Measurements from ENCODE around the gene IQSEC2.

IQSEC2 gene

DNA sequence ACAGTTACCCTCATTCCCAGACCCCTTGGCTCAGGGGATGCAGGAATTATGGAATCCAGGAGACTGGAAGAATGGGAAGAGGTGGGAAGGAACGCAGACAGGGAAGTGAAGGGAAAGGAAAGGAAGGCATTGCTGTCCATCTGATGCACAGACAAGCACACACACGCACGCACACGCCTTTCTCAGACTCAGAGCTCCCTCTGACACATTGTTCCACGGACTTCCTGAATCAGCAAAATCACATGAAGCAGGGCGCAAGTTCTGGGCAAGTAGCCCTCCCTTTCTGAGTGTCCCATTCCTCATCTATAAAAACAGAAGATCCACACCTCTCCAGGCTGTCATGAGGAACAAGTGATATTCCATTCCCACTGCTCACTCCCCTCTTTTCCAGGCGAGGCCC is 13.2 kb downstream of the IQSEC2 start:
- no peak overlapping the region for H3K27ac Mint-ChIP-seq
- no peaks in the 10 kb centered on the region for H3K36me3 Mint-ChIP-seq (ENCODE audit: low read depth)
- no peaks in the 10 kb centered on the region for H3K9me3 Mint-ChIP-seq
- no peaks in the 10 kb centered on the region for H3K4me1 Mint-ChIP-seq
- peaks cover 3% of the 10 kb centered on the region for H3K27me3 Mint-ChIP-seq (ENCODE audit: low read depth)
- TF ChIP-seq, protein P1, sequence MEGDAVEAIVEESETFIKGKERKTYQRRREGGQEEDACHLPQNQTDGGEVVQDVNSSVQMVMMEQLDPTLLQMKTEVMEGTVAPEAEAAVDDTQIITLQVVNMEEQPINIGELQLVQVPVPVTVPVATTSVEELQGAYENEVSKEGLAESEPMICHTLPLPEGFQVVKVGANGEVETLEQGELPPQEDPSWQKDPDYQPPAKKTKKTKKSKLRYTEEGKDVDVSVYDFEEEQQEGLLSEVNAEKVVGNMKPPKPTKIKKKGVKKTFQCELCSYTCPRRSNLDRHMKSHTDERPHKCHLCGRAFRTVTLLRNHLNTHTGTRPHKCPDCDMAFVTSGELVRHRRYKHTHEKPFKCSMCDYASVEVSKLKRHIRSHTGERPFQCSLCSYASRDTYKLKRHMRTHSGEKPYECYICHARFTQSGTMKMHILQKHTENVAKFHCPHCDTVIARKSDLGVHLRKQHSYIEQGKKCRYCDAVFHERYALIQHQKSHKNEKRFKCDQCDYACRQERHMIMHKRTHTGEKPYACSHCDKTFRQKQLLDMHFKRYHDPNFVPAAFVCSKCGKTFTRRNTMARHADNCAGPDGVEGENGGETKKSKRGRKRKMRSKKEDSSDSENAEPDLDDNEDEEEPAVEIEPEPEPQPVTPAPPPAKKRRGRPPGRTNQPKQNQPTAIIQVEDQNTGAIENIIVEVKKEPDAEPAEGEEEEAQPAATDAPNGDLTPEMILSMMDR (IDR thresholded peaks at IDR 0.05; ENCODE audit: unreplicated experiment in 3 of 3) = no peak
- H3K4me3 Mint-ChIP-seq = no peak overlapping the region

DNA sequence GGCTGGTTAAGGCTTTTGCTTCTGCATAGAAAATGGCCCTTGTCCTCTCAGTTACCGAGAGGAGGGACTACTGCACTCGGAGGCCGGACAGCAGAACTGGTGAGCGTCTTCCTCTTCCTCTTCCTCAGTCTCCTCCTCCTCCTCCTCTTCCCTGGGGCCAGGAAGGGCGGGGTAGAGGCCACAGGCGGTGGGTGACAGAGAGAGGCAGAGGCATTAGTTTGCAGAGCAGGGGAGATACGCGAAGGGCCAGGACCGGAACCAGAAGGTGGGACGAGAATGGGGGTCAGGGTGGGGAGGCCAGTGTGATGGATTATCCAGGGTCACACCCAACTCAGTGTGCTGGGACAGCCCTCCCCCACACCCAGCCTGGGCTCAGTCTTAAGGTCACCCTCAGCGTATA is 14.5 kb downstream of the IQSEC2 start:
- no peak overlapping the region for H3K27ac Mint-ChIP-seq
- TF ChIP-seq, protein P1 (IDR thresholded peaks at IDR 0.05; ENCODE audit: unreplicated experiment in 3 of 3) = no peak
- peaks cover 3% of the 10 kb centered on the region for H3K27me3 Mint-ChIP-seq (ENCODE audit: low read depth)
- no peaks in the 10 kb centered on the region for H3K4me1 Mint-ChIP-seq
- H3K9me3 Mint-ChIP-seq = no peaks in the 10 kb centered on the region
- H3K36me3 Mint-ChIP-seq (ENCODE audit: low read depth) = no peaks in the 10 kb centered on the region
- no peak overlapping the region for H3K4me3 Mint-ChIP-seq

DNA sequence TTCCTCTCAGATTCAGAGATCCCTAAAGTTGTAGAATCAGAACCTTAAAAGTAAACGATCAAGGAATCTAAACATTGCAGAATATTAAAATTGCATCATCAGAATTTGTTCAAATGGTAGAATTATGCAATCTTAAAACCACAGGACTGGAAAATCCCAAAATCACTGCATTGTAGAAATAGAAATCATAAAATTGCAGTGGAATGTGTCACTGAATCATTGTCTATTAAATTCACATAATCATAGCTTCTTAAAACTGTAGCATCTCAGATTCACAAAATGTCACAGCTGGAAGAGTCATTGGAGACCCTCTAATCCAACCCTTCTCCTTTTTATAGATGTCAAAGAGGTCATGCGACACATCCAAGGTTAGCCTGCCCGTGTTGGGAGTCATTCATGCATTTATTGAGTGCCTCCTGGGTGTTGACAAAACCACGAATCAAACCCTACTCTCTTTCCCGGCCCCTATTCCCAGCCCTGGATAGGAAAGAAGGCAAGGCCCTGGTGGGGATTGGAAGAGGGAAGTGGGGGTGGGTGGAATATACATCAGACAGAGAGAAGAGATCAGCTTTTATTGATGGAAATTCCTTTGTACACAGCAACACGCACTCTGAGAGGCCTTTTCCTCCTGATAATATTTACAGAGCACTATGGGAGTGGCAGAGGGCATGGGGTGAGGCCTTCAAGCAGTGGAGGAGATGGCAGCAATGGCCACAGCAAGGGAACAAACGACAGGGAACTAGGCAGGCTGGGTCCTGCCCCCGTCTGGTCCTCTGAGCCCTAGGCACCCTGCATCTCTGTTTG is 15.4 kb downstream of the IQSEC2 start:
- no peaks in the 10 kb centered on the region for H3K4me1 Mint-ChIP-seq
- TF ChIP-seq, protein P1 (IDR thresholded peaks at IDR 0.05; ENCODE audit: unreplicated experiment in 3 of 3) = no peak
- H3K4me3 Mint-ChIP-seq = no peak overlapping the region
- H3K36me3 Mint-ChIP-seq (ENCODE audit: low read depth) = no peaks in the 10 kb centered on the region
- peaks cover 3% of the 10 kb centered on the region for H3K27me3 Mint-ChIP-seq (ENCODE audit: low read depth)
- H3K9me3 Mint-ChIP-seq = no peaks in the 10 kb centered on the region
- peak overlapping the region in 1 of 3 experiments; percentile 32 for H3K27ac Mint-ChIP-seq

DNA sequence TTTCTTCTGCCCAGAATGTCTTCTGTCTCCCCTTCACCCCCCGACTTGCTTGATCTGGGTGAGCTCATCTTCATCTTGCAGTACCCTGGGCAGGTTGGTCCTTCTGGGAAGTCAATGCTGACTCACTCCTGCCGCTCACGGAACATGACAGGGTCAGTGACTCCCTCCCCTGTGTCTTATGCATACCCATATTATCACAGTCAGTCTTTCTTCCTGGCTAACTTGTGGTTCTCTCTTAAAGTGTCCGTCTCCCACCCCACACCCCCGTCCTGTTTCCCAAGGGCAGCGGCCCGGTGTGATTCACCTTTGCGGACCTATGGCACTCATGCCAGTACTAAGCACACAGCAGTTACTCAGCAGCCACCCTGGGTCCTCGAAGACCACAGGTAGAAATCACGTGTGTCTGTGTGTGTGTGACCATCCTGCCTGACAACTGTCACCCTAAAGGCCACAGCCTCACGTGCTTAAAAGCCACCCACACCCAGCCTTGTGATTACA is 17.7 kb downstream of the IQSEC2 start:
- Mint-ChIP-seq H3K9me3 (no peaks in the 10 kb centered on the region), H3K4me1 (no peaks in the 10 kb centered on the region), H3K4me3 (no peak overlapping the region), H3K36me3 (ENCODE audit: low read depth) (no peaks in the 10 kb centered on the region), H3K27ac (no peak overlapping the region), H3K27me3 (ENCODE audit: low read depth) (peaks cover 3% of the 10 kb centered on the region)
- TF ChIP-seq, protein P1 (IDR thresholded peaks at IDR 0.05; ENCODE audit: unreplicated experiment in 3 of 3) = no peak

DNA sequence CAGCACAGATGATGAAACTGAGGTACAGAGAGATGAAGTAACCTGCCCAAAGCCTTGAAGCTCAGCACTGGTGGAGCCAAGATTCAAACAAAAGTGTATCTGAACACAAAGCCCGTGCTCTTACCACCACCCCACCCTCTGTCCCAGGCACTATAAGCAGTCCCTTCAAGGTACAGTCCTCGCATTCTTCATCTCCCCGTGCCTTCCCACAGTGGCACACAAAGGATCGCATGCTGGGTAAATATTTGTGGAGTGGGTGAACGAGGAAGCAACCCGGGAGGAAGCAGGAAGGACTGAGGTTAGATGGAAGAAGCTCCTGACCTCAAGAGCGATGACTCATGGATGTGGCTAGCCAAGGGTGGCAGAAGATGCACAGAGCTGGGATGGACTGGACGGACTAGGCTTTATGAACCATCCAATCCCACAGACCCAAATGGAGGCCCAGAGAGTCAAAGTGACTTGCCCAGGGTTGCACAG is 18.4 kb downstream of the IQSEC2 start:
- peaks cover 3% of the 10 kb centered on the region for H3K27me3 Mint-ChIP-seq (ENCODE audit: low read depth)
- H3K4me1 Mint-ChIP-seq = peaks cover 3% of the 10 kb centered on the region
- no peak overlapping the region for H3K4me3 Mint-ChIP-seq
- H3K36me3 Mint-ChIP-seq (ENCODE audit: low read depth) = no peaks in the 10 kb centered on the region
- H3K9me3 Mint-ChIP-seq = peaks cover 5% of the 10 kb centered on the region
- H3K27ac Mint-ChIP-seq = no peak overlapping the region
- TF ChIP-seq, protein P1 (IDR thresholded peaks at IDR 0.05; ENCODE audit: unreplicated experiment in 3 of 3) = no peak

All from nephron (organoid).